ENCODE measurements around the gene CDKAL1. TPM values are rescaled to one million over a fixed set of nuclear protein-coding genes. Genes with fewer than 3 reads are reported as not detected.

Gene CDKAL1
- total RNA-seq, 4 donors from 2014 or later = 24.7 to 32.8 (median 29.8) TPM

DNA sequence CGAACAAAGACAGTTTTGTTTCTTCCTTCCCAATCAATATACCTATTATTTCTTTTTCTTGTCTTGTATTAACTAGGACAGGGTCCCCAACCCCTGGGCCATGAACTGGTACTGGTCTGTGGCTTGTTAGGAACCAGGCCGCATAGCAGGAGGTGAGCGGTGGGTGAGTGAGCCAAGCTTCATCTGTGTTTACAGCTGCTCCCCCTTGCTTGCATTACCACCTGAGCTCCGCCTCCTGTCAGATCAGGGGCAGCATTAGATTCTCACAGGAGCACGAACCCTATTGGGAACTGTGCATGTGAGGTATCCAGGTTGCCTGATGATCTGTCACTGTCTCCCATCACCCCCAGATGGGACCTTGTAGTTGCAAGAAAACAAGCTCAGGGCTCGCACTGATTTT is 151.9 kb downstream of the CDKAL1 start:
- peaks cover 0 to under 1% of the 10 kb centered on the region in 2 donors for H3K4me1 ChIP-seq
- no peaks in the 10 kb centered on the region for H3K36me3 ChIP-seq
- intact Hi-C loops (cut with DNase I) = no loop called here
- H3K9me3 ChIP-seq = no peaks in the 10 kb centered on the region
- 94 to 95% methylated on average over 6 of the region's 6 CpGs for WGBS, 2 donors
- no peak overlapping the region for H3K4me3 ChIP-seq (replicated peaks in 1 of 3)
- TF ChIP-seq, protein P1, sequence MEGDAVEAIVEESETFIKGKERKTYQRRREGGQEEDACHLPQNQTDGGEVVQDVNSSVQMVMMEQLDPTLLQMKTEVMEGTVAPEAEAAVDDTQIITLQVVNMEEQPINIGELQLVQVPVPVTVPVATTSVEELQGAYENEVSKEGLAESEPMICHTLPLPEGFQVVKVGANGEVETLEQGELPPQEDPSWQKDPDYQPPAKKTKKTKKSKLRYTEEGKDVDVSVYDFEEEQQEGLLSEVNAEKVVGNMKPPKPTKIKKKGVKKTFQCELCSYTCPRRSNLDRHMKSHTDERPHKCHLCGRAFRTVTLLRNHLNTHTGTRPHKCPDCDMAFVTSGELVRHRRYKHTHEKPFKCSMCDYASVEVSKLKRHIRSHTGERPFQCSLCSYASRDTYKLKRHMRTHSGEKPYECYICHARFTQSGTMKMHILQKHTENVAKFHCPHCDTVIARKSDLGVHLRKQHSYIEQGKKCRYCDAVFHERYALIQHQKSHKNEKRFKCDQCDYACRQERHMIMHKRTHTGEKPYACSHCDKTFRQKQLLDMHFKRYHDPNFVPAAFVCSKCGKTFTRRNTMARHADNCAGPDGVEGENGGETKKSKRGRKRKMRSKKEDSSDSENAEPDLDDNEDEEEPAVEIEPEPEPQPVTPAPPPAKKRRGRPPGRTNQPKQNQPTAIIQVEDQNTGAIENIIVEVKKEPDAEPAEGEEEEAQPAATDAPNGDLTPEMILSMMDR (IDR thresholded peaks at IDR 0.05) = no peak
- TF ChIP-seq POLR2A (IDR thresholded peaks at IDR 0.05) = no peak
- no peak for DNase-seq
- H3K27me3 ChIP-seq = no peaks in the 10 kb centered on the region
- H3K27ac ChIP-seq = no peak overlapping the region

GRCh38 chr6:20687494-20687893 is 153.2 kb downstream of the CDKAL1 start:
- H3K4me1 ChIP-seq = no peaks in the 10 kb centered on the region
- WGBS, 2 donors = 97 to 100% methylated on average over 2 of the region's 2 CpGs

GRCh38 chr6:20688710-20689500 is 154.6 kb downstream of the CDKAL1 start:
- intact Hi-C loops (cut with DNase I) = no loop called here
- TF ChIP-seq, protein P1 (IDR thresholded peaks at IDR 0.05) = no peak
- TF ChIP-seq POLR2A (IDR thresholded peaks at IDR 0.05) = no peak
- Histone ChIP-seq H3K4me3 (replicated peaks in 1 of 3) (no peak overlapping the region), H3K27me3 (no peaks in the 10 kb centered on the region), H3K27ac (no peak overlapping the region), H3K4me1 (no peaks in the 10 kb centered on the region), H3K36me3 (no peaks in the 10 kb centered on the region), H3K9me3 (no peaks in the 10 kb centered on the region)
- 87 to 94% methylated on average over 4 of the region's 4 CpGs for whole genome bisulfite sequencing, 2 donors
- no peak for DNase-seq

More at GRCh38 chr6:20687494-20687893, 153.2 kb downstream of the CDKAL1 start:
- TF ChIP-seq, protein P1 (IDR thresholded peaks at IDR 0.05) = no peak
- no peak for TF ChIP-seq POLR2A (IDR thresholded peaks at IDR 0.05)
- intact Hi-C loops (cut with DNase I) = no loop called here
- DNase-seq = no peak
- H3K9me3 ChIP-seq = no peaks in the 10 kb centered on the region
- H3K36me3 ChIP-seq = no peaks in the 10 kb centered on the region
- no peak overlapping the region for H3K4me3 ChIP-seq (replicated peaks in 1 of 3)
- no peak overlapping the region for H3K27ac ChIP-seq
- no peaks in the 10 kb centered on the region for H3K27me3 ChIP-seq

GRCh38 chr6:20691185-20691584 is 156.9 kb downstream of the CDKAL1 start:
- Histone ChIP-seq H3K27me3 (no peaks in the 10 kb centered on the region), H3K4me1 (no peaks in the 10 kb centered on the region), H3K9me3 (no peaks in the 10 kb centered on the region), H3K27ac (no peak overlapping the region), H3K36me3 (no peaks in the 10 kb centered on the region), H3K4me3 (replicated peaks in 1 of 3) (no peak overlapping the region)
- DNase-seq = no peak
- 93 to 95% methylated on average over 5 of the region's 5 CpGs for WGBS, 2 donors
- intact Hi-C loops (cut with DNase I) = no loop called here
- TF ChIP-seq POLR2A (IDR thresholded peaks at IDR 0.05) = no peak

- Histone ChIP-seq H3K36me3 (no peaks in the 10 kb centered on the region), H3K27me3 (no peaks in the 10 kb centered on the region), H3K4me1 (no peaks in the 10 kb centered on the region), H3K9me3 (no peaks in the 10 kb centered on the region), H3K4me3 (replicated peaks in 1 of 3) (no peak overlapping the region), H3K27ac (no peak overlapping the region)
- DNase-seq = no peak
- no peak for TF ChIP-seq POLR2A (IDR thresholded peaks at IDR 0.05)
- TF ChIP-seq, protein P1 (IDR thresholded peaks at IDR 0.05) = no peak
- intact Hi-C loops (cut with DNase I) = no loop called here
Measured at GRCh38 chr6:20692023-20692422, 157.8 kb downstream of the CDKAL1 start.
